IgD-negative memory B cell (primary cell): ENCODE results near the gene PRKAR1B. TPM values are rescaled to one million over a fixed set of nuclear protein-coding genes. Genes with fewer than 3 reads are reported as not detected.

ENCODE experiments used
- H3K27ac Mint-ChIP-seq, 3 donors: one replicate each; pipeline ENCODE4 v1.8.0; 2020 to 2022; ENCODE audit warnings: mild to moderate bottlenecking in 3 of 3, mixed read lengths in 3 of 3, moderate library complexity in 1 of 3
- H3K27me3 Mint-ChIP-seq: one replicate; pipeline ENCODE4 v1.8.0; 2021; ENCODE audit warnings: mixed read lengths
- H3K36me3 Mint-ChIP-seq: one replicate; pipeline ENCODE4 v1.8.0; 2020; ENCODE audit warnings: mild to moderate bottlenecking, mixed read lengths
- H3K4me1 Mint-ChIP-seq, 3 donors: one replicate each; pipeline ENCODE4 v1.8.0; 2020 to 2022; ENCODE audit warnings: mixed read lengths in 3 of 3, mild to moderate bottlenecking in 1 of 3
- H3K4me3 Mint-ChIP-seq, 4 donors: one replicate each; pipeline ENCODE4 v1.8.0; 2020 to 2022; ENCODE audit warnings: mild to moderate bottlenecking in 4 of 4, mixed read lengths in 4 of 4, moderate library complexity in 3 of 4
- H3K9me3 Mint-ChIP-seq, 3 donors: one replicate each; pipeline ENCODE4 v1.8.0; 2020 to 2021; ENCODE audit warnings: mixed read lengths in 3 of 3, mild to moderate bottlenecking in 1 of 3
- polyA plus RNA-seq: library from polyadenylated mRNA; unstranded; fragments of 300-500 nt; fragmentation: Illumina TruSeq; gene quantifications from one replicate; pipeline ENCODE4 v1.2.3, GENCODE V29; 2021

Gene PRKAR1B
- polyA plus RNA-seq, 1 donor from 2014 or later: 4.6 TPM

DNA sequence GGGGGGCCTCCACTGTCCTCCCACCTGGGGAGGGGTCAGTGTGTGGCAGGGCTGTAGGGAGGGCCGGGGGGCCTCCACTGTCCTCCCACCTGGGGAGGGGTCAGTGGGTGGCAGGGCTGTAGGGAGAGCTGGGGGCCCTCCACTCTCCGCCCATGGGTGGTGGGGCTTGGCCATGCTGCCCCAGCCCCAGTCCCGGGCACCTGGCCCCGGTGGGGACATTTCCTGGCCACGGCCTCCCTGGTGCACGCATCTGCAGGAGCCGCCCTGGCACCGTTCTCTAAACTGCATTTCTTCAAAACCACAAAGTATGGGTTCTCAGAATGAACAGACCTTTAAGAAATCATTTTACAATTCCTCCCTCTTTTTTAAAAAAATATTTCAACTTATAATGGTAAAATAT, 118.1 kb downstream of the PRKAR1B start:
- peaks cover 0 to 4% (median 2%) of the 10 kb centered on the region in 3 donors for H3K9me3 Mint-ChIP-seq
- peaks cover 3% of the 10 kb centered on the region for H3K36me3 Mint-ChIP-seq
- H3K27me3 Mint-ChIP-seq: peaks cover 1% of the 10 kb centered on the region
- no peak overlapping the region for H3K4me3 Mint-ChIP-seq
- peaks cover 10 to 16% (median 12%) of the 10 kb centered on the region in 3 donors for H3K4me1 Mint-ChIP-seq
- H3K27ac Mint-ChIP-seq: no peak overlapping the region

DNA sequence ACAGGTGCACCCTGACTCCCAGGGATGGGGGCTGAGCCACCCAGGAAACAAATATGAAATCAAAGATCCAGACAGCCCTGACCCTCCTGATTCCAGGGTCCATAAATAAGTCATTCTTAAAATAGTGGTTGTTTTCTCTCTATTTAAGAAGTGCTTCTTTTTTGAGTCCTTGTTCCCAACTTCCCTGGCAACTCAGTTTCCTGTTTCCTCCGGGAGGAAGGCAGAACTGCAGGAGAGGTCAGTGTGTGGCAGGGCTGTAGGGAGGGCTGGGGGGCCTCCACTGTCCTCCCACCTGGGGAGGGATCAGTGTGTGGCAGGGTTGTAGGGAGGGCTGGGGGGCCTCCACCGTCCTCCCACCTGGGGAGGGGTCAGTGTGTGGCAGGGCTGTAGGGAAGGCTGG, 118.7 kb downstream of the PRKAR1B start:
- peaks cover 0 to 4% (median 2%) of the 10 kb centered on the region in 3 donors for H3K9me3 Mint-ChIP-seq
- peaks cover 10 to 16% (median 12%) of the 10 kb centered on the region in 3 donors for H3K4me1 Mint-ChIP-seq
- H3K4me3 Mint-ChIP-seq: peak overlapping the region in 1 of 4 donors; percentile 74
- peaks cover 3% of the 10 kb centered on the region for H3K36me3 Mint-ChIP-seq
- peaks cover 1% of the 10 kb centered on the region for H3K27me3 Mint-ChIP-seq
- H3K27ac Mint-ChIP-seq: peak overlapping the region in 2 of 3 donors; percentile 27 to 39

DNA sequence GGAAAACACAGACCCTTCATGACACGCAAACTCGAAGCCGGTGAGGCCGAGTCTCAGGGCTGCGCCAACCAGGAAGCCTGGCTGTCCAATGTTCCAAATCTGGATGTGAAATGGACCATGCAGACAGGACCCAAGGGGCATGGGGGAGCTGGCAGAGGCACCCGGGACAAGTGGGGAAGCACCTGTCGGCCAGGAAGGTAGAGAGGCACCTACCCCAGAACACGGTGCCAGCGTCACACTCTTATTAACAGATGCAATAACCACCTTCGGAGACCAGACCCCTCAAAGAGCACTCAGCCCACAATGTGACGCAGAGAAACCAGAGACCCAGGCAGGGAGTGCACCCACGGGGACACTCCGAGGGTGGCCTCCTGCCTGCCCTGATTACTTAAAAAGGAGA, 119.1 kb downstream of the PRKAR1B start:
- peaks cover 1% of the 10 kb centered on the region for H3K27me3 Mint-ChIP-seq
- peaks cover 12 to 18% (median 12%) of the 10 kb centered on the region in 3 donors for H3K4me1 Mint-ChIP-seq
- H3K36me3 Mint-ChIP-seq: peaks cover 3% of the 10 kb centered on the region
- H3K9me3 Mint-ChIP-seq: peaks cover 0 to 4% (median 2%) of the 10 kb centered on the region in 3 donors
- peak overlapping the region in 2 of 3 donors; percentile 27 to 39 for H3K27ac Mint-ChIP-seq
- H3K4me3 Mint-ChIP-seq: peak overlapping the region in 1 of 4 donors; percentile 74

DNA sequence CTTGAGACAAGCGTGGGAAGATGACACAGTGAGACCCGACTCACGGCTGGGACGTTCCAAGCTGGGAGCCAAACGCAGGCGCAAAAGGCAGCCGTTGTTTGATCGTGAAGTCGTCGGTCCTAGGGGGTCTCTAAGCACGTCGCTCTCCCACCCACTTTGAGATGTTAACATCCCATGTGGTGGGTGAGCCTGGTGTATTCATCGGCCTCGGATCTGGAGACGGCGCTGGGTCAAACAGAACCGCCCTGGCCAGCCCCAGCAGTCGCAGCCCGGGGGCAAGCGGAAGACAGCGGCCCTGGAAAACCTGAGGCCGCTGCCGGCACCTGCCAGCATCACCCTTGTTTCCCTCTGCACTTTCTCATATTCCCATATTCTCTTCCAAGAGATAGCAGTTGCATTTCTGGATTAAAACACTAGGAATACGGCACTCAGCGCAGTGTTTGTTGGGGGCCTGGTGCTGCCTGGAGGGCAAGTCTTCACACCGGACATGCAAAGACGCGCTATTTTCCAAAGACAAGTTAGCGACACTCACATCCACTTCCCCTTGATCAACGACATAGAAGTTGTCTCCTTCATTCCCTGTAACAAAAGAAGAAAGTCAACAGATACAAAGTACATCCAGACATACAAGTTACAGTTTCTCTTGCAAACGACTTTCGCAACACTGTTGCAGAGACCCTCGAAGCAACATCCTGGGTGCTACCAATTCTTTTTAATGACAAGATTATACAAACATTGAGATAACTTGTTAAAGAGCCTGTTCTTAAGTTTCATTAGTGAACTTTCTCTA, 121.2 kb downstream of the PRKAR1B start:
- Mint-ChIP-seq H3K36me3 (no peaks in the 10 kb centered on the region), H3K4me3 (peak overlapping the region in 3 of 4 donors; percentile 28 to 62 (median 49)), H3K9me3 (peaks cover 0 to 4% (median 2%) of the 10 kb centered on the region in 3 donors), H3K27me3 (peaks cover 1% of the 10 kb centered on the region), H3K27ac (peak overlapping the region in 2 of 3 donors; percentile 39 to 82), H3K4me1 (peaks cover 17 to 29% (median 23%) of the 10 kb centered on the region in 3 donors)

DNA sequence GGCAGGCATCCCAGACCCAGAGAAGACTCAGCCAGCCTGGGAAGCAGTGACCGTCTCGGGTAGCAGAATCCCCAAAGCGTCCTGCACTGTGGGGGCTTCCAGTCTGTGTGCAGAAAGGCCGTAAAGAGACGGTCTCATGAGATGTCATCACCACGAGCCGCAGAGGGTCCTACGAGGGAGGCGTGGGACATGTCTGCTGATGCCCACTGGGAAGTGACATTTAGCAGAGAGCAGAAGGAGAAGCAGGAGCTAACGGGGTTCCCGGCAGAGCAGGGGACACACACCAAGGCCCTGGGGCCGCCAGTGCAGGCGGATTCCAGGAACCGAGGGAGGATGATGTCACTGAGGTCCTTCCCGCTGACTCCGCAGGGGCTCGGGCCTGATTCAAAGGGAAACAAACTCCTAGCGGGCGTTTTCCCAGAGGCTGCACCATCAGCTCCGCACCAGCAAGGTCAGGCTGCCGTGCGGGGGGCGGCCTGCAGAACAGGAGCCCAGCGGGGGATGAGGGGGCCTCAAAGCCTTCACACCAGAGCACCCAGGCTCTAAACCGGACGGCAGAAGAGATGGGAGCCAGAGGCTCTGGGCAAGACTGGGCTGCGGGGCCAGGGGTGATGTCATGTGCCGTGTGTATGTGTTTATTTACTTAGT, 122.1 kb downstream of the PRKAR1B start:
- H3K4me1 Mint-ChIP-seq: peaks cover 13 to 26% (median 20%) of the 10 kb centered on the region in 3 donors

DNA sequence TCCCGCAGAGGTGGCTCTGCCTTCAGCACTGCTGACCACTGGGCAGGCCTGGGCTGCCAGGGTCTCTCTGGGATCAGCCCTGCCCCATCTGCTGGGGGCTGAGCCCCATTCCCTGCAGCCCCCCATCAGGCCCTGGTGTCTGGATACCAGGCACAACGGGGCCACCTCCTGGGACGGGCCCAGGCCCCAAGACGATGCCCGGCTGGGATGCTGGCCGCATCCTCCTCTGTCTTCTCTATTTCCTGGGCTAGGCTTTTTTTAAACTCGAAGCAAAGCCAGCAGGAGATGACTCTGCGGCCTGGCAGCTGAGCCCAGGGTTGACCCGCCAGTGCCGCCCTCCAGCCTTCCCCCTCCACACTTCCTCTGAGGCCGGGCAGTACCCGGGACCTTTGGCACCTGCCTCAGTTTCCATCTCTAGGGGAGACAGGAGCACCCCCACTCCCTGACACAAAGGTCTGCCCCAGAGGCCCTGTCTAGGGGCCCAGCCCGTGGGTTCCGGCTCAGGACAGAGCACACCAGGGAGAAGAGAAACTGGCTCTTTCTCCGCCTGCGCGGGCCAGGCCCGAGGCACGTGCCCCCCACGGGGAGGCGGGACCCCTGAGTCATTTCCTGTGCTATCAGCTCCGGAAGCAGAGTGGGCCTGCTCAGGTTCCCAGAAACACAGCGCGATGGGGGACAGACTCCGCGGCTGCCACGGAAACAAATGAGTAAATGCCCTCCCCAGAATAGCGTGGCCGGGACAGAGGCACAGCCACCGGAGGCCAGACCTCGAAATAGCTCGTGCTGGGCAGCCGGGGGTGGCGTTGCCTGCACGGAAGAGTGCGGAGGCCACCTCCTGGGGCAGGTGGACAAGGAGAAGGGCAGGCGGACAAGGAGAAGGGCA, 122.8 kb downstream of the PRKAR1B start:
- peaks cover 0 to 4% (median 2%) of the 10 kb centered on the region in 3 donors for H3K9me3 Mint-ChIP-seq
- no peaks in the 10 kb centered on the region for H3K36me3 Mint-ChIP-seq
- peaks cover 13 to 22% (median 20%) of the 10 kb centered on the region in 3 donors for H3K4me1 Mint-ChIP-seq
- H3K4me3 Mint-ChIP-seq: peak overlapping the region; percentile 67 to 96 (median 90)
- no peaks in the 10 kb centered on the region for H3K27me3 Mint-ChIP-seq
- H3K27ac Mint-ChIP-seq: peak overlapping the region; percentile 84 to 99 (median 97)

More for the DNA sequence above, 122.1 kb downstream of the PRKAR1B start:
- peak overlapping the region; percentile 84 to 99 (median 97) for H3K27ac Mint-ChIP-seq
- H3K27me3 Mint-ChIP-seq: no peaks in the 10 kb centered on the region
- H3K9me3 Mint-ChIP-seq: peaks cover 0 to 4% (median 2%) of the 10 kb centered on the region in 3 donors
- H3K36me3 Mint-ChIP-seq: no peaks in the 10 kb centered on the region
- peak overlapping the region; percentile 67 to 96 (median 90) for H3K4me3 Mint-ChIP-seq

DNA sequence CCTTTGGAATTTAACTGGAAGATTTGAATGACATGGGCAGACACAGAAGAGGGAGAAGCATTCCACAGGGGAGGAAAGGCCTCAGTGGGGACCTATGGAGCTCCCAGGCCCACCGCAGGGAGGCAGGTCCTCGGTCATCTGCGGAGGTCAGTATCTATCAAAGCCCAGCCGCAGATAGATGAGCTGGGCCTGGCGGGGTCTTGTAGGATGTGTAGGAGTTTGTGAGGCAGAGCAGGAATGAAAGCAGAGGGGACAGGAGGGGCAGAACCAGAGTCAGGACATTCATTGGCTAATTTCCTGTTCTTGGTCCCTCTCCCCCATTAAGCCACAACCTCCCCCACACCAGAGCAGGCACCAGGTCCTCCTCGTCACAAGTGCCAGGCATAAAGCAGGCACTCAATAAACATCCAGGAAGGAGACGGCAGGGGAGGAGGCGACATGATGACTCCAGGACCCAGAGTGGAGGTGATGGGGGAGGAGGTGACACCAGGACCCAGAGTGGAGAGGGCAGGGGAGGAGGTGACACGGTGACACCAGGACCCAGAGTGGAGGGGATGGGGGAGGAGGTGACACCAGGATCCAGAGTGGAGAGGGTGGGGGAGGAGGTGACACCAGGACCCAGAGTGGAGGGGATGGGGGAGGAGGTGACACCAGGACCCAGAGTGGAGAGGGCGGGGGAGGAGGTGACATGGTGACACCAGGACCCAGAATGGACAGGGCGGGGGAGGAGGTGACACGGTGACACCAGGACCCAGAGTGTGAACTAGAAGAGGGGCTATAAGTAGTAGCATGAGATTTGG, 123.7 kb downstream of the PRKAR1B start:
- H3K4me1 Mint-ChIP-seq: peaks cover 13 to 22% (median 20%) of the 10 kb centered on the region in 3 donors
- H3K27ac Mint-ChIP-seq: peak overlapping the region; percentile 76 to 97 (median 94)
- H3K9me3 Mint-ChIP-seq: peaks cover 0 to 4% (median 2%) of the 10 kb centered on the region in 3 donors
- no peaks in the 10 kb centered on the region for H3K27me3 Mint-ChIP-seq
- H3K4me3 Mint-ChIP-seq: peak overlapping the region; percentile 41 to 87 (median 84)
- no peaks in the 10 kb centered on the region for H3K36me3 Mint-ChIP-seq

DNA sequence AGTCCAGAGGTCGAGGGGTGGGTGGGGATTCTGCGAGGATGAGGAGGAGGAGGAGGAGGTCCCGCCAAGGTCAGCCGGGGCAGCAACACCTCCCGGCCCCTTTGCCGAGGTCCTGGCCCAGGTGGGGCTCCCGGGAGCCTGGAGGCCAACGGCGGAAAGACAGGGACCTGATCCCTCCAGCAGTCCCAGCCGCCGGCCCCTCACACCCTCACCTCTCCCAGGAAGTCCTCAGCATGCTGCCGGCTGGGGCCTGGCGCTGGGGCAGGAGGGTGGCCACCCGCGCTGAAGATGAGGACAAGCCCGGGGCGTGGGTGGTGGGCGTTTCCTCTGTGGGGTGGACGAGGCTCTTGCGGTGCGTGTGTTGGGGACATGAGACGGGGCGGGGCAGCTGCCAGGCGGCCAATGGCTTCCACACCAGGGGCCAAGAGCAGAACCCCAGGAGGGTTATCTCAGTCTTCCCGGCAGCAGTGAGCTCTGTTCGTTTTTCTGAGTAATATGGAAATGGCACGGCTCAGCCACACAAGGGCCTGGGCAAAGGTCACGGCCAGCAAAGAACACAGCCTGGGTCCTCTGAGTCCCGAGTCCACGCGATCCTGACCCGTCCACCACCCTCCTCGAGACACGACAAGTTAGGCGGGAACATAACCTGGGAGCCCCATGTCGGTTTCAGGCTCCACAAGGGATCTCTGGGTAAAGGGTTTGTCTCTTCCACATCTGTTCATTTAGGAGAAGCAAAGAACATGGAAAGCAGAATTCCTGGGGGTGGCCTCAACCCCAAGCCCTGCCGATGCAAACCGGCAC, 124.5 kb downstream of the PRKAR1B start:
- H3K27me3 Mint-ChIP-seq: no peaks in the 10 kb centered on the region
- peak overlapping the region; percentile 63 to 87 (median 84) for H3K4me3 Mint-ChIP-seq
- H3K27ac Mint-ChIP-seq: peak overlapping the region; percentile 67 to 97 (median 94)

DNA sequence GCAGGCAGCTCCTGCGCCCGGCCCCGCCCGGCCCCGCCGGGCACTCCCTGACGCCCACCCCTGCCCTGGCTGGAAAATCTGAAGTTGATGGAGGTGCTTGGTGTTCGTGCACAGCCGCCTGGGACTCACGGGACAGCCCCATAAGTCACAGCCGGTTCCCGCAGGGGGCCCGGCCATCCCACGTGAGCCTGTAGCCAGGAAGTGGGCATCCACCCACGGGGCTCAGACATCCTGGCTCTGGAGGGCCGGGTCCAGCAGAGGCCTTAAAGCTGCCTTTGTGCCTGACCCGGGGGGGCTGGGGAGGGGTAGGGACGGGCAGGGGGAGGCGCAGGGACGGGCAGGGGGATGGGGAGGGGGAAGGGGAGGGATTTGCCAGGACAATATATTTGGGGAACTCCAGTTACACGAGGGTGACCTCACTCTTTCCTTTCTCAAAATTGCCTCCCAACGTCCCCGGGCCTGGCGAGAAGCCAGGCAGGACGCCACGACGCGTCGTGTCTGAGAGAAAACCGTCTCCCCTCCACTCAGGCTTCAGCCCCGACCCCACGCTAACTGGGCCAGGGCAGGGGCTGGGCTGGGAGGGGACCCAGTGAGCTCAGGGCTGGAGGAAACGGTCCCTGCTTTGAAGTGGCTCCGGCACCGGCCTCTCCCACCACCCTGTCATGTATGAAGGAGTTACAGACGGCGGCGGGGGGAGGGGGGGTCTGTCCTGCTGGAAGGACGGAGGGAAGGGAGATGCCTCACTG, 125.3 kb downstream of the PRKAR1B start:
- Mint-ChIP-seq H3K4me3 (peak overlapping the region; percentile 73 to 87 (median 80)), H3K36me3 (no peaks in the 10 kb centered on the region), H3K9me3 (peaks cover 0 to 4% (median 2%) of the 10 kb centered on the region in 3 donors), H3K27me3 (no peaks in the 10 kb centered on the region), H3K27ac (peak overlapping the region in 2 of 3 donors; percentile 85 to 97), H3K4me1 (peaks cover 17 to 22% (median 20%) of the 10 kb centered on the region in 3 donors)

More for the DNA sequence above, 124.5 kb downstream of the PRKAR1B start:
- Mint-ChIP-seq H3K36me3 (no peaks in the 10 kb centered on the region), H3K9me3 (peaks cover 0 to 4% (median 2%) of the 10 kb centered on the region in 3 donors), H3K4me1 (peaks cover 13 to 22% (median 20%) of the 10 kb centered on the region in 3 donors)

DNA sequence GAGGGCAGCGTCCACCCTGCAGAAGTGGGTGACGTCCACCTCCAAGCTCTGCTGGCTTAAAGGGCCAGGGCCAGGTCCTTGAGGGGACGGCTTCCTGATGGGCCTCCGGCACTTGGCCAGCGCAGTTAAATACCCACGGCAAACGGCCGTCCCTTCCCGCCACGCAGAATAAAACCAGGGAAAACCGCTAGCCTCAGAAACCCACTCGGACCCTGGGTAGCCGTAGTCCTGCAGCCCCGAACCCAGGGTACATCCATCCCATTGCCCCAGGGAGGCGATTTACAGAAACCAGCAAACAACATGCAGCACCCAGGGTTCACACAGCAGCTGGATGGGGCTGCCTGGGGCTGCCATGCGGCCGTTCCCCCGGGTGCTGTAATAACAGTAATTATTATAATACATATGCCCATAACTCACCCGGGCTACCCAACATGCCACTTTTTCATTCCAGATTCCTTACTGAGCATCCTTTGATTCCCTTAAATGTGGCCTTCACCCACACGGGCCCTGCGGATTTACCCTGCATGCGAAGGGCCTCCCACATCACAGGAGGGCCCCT, 126.0 kb downstream of the PRKAR1B start:
- Mint-ChIP-seq H3K27ac (peak overlapping the region in 2 of 3 donors; percentile 85 to 97), H3K36me3 (no peaks in the 10 kb centered on the region), H3K4me3 (peak overlapping the region; percentile 73 to 84 (median 78)), H3K4me1 (peaks cover 17 to 22% (median 20%) of the 10 kb centered on the region in 3 donors), H3K9me3 (peaks cover 0 to 3% (median 2%) of the 10 kb centered on the region in 3 donors), H3K27me3 (no peaks in the 10 kb centered on the region)

DNA sequence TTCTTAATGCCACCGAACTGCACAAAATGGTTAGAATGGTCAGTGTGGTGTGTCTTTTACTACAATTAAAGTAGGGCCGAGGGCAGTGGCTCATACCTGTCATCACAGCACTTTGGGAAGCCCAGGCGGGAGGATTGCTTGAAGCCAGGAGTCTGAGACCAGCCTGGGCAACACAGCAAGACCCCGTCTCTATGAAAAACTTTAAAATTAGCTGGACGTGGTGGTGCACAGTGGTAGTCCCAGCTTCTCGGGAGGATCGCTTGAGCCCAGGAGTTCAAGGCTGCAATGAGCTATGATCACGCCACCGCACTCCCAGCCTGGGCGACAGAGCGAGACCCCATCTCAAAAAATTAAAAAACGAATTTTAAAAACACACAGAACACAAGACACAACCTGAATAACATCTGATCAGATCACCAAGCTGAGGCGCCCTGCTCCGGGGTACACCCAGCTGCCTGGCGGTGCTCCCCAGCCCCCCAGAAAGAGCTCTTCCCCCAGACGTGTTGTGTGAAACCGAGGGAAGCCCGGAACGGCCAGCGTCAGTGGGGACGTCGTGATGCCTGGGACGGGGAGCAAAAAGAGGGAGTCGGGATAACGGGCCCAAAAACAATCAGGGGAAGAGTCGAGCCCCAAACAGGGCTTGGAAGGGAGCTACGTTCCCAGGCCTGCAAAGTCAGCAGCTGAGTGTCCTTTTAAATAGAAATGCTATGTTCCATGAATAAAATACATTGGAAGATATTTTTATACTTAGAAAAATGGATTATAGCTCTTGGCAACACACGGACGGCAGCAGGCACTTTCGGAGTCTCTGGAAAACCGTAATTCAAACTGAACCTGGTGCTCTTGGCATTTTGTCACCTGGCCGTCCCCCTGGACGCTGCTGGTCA, 126.7 kb downstream of the PRKAR1B start:
- peaks cover 17 to 22% (median 20%) of the 10 kb centered on the region in 3 donors for H3K4me1 Mint-ChIP-seq
- H3K27me3 Mint-ChIP-seq: no peaks in the 10 kb centered on the region
- H3K27ac Mint-ChIP-seq: no peak overlapping the region
- peaks cover 0 to 2% (median 0%) of the 10 kb centered on the region in 3 donors for H3K9me3 Mint-ChIP-seq
- H3K36me3 Mint-ChIP-seq: no peaks in the 10 kb centered on the region
- H3K4me3 Mint-ChIP-seq: peak overlapping the region in 1 of 4 donors; percentile 23
